Suppressor macrophage (primary cell): ENCODE data around the gene FRMD1.

Experiments used
- DNase-seq, 4 experiments: peaks; one replicate each; pipeline ENCODE4 v3.0.0-alpha.2; 2020 to 2022

Gene FRMD1

DNA sequence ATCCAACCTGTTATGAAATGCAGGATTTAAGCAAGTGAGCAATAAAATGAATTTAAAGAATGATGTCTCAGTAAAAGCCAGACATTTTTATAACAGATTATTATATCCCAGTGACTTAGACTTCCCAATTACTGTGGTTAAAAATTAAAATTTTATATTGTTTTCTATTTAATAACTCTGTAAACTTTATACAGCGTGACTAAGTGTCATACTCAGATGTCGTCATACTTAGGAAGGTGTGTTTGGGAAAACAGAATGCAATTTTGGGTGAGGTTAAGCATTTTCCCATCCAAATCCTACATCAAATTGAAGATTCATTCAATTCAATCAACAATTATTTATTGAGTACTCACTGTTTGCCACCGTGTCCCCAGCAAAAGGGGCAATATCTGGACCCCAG lies 31.4 kb upstream of the FRMD1 start:
- DNase-seq = no peak

DNA sequence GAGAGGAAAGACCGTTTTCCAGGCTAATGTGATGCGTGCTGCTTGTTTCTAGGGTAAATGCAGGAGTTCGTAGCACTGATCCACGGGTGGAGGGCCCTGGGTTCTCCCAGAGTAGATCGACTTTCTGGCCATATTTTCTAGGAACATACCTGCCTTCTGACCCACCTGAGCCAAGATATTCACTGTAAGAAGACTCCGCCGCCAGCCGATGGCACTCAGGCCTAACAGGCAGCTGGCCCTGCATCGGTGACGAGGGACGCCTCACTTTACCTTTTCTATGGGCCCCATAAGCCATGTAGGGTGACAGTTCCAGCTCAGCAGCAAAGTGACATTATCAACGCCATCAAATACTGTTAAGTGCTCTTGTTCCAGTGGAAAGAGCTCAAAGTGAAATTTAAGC lies 30.2 kb upstream of the FRMD1 start:
- DNase-seq = no peak

- DNase-seq = no peak
These were observed 28.4 kb upstream of the FRMD1 start for GRCh38 chr6:168107191-168107983.

DNA sequence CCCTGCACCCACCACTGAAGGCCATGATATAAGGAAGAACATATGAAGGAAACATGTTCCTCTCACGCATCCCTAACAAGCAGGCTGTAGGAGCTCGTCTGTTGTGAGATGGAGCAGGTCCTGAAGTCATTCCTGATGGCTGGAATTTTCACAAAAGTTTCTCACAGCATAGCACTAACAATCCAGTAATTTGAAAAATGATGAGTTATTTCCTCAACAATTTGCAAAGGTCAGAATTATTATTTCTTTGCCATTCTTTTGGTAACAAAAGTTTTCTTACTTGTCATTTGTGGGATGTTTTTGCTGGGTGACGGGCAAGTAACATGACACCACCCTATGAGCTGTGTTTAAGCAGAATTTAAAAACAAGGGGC lies 27.6 kb upstream of the FRMD1 start:
- no peak for DNase-seq

- DNase-seq = no peak
These were observed 27.0 kb upstream of the FRMD1 start for GRCh38 chr6:168105813-168106632.

DNA sequence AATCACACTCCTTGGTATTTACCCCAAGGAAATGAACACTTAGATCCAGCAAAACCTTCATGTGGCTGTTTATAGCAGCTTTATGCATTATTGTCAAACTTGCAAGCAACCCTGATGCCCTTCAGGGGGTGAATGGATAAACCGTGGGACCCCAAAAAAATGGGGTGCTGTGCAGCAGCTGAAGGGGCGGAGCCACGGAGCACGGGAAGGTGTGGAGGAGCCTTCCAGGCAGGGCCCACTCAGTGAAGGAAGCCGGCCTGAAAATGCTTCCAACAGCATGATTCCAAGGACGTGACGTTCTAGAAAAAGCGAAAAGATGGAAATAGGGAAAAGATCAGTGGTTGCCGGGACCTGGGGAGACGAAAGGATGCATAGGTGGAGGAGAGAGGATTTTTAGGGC lies 25.6 kb upstream of the FRMD1 start:
- no peak for DNase-seq

DNA sequence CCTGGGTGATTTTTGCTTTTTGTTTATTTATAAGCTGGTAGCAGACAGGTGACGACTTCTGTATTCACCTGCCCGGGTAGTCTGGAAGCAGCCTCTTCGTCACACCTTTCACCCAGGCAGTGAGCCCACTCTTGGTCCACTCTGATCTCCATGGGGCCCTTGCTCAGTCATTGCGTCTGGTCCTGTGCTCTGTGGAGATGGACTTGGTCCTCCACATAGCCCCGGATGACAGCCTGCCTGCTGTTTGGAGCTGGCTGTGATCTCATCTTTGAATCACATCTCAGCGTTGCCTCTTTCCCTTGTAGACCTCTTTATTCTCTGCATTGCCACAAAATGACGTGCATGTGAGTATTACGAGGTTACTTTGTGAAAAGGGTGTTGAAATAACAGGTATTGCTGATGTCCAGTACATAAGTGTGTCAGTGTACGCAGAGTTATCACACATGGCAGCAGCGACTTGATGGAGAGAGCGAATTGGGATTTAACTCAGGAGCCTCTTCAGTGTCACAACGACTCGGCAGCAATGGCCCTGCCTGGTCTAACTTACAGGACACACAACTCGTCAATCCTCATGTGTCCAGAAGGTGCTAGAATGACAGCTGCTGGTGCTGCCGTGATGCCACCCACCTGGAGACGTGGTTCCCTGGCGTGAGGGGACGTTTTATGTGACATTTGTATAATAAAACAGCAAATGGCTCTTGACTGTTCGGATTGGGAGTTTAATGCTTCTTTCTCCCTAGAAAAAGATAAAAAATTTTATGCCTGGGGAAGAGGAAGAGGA lies 24.2 kb upstream of the FRMD1 start:
- no peak for DNase-seq

DNA sequence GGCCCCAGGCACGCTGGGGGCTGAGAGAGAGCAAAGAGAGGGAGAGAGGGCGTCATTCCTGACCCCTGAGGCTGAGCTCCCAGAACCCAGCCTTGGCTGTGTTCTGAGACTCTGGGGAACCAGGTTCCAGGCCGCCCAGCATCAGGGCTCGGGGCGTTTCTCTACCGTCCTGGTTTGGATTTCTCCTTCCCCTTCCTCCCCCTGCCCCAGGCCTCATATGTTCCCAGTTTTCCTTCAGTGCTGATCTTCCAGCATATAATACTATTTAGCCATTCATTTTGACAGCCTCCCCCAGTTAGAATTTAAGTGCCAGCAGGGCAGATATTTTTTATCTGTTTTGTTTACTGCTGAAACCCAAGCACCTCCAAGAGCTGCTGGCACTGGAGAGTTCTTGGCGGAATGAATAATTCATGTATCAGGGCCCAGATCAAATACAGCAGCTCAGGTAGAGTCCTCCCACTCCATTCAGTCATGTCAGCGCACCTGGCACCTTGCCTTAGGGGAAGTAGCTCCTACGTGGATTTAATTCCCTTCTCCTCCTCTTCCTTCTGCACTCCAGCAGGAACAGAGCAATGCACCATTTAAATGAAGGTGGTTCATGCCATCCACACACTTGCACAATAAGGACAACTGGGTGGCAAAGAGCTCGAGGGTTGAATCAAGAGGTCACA lies 23.4 kb upstream of the FRMD1 start:
- no peak for DNase-seq

- DNase-seq = no peak
These were observed 22.7 kb upstream of the FRMD1 start for GRCh38 chr6:168101590-168102314.

DNA sequence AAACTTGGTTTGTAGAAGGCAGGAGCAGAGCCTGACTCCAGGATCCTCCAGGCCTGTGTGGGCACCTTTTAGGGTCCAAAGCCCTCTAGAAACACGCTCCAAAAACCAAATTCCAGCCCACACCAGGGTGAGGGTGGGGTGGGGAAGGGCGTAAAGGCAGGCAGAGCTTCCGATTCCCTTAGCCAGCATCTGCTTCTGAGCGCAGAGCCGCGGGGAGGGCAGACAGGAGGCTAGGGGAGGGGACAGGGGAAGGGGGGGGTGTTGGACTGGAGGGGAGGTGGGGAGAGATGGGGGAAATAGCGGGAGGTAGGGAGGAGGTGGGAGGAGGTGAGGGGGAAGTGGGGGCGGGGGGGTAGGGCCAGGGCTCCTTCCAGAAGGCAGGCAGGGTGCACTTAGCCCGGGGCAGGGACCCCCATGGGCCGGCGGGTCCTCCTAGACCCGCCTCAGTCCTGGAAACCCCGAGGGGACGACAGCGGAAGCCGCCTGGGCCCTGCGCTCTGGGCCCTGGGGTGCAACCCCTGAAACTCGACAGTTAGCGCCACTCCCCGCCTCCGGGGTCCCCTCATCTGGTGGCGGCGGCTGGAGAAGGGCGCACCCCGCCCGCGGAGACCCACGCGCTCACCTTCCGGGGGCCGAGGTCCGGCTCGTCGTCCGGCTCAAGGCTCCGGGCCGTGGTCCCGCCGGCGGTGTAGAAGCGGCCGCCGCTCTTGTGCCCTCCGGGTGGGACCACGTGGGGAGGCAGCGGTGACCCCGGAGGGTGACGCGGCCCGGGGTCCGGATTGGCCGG lies 22.0 kb upstream of the FRMD1 start:
- DNase-seq = no peak

GRCh38 chr6:168100011-168100802 lies 21.2 kb upstream of the FRMD1 start:
- no peak for DNase-seq

DNA sequence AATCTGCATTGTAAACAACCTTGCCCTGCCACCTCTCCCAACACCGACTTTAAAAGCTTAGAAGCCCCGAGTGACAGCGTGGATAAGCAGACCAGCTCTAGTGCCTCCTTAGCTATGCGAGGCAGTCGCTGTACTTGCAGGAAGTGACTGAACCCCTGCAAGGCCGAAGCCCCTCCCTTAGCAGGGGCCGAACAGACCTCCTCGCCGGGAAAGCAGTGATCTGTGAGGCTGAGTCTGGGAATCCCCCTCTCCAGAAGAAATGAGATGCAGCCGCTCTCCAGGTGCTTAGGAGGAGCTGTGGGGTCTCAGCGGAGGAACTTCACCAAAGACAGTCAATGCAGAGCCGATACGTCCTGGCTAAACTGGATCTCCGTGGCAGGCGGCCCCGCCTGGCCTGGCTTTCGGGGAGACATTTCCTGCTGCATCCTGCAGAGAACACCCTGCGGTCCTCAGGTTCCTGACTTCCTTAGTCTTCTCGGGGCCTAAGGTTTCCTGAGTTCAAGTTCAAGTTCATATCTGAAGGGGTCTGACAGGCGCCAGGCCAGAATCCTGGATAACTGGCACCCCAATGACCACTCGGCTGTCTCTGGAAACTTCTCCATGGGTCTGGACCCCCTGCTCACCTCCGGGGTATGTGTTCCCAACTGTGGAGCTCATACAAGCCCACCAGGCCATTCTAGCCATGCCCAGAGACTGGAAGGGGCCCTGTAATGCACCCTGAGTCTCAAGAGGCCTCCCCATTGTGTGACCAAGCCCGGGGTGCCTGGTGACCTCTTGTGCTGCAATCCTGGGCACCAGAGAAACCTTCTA lies 20.4 kb upstream of the FRMD1 start:
- no peak for DNase-seq

GRCh38 chr6:168098431-168098861 lies 19.4 kb upstream of the FRMD1 start:
- DNase-seq = no peak

DNA sequence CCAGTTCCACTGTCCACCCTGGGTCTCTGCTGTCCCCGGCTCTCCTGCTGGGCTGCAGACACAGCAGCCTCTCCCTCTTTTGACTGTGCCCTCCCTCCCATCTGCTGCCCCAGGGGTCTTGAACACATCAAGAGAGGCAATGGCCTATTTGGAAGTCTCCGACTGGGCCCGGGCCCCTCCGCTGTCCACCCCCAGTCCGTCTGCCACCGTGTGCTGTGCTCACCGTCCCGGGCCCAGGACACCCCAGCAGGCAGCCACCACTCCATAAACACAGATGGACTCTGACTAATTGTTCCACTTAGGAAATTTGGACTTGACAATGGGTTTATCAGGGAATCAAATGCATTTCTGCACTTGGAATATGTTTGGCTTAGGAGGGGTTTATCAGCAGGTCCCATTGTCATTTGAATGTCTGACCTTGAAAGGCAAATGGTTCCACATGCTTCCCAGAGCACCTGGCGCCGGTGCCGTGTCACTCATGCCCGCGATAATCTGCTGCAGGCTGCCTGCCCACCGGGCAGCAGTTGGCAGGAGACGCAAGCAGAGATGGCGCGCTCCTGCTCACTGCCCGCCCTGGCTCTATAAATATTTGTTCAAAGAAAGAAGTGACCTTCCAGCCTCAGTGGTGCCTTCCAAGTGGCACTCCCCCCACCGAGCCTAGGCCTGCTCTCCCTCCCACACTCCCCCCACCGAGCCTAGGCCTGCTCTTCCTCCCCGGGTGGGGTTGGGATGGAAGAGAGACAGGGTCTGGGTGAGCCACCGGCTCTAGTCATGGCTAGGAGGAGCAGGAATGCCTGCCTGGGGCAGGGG lies 18.8 kb upstream of the FRMD1 start:
- DNase-seq = no peak

DNA sequence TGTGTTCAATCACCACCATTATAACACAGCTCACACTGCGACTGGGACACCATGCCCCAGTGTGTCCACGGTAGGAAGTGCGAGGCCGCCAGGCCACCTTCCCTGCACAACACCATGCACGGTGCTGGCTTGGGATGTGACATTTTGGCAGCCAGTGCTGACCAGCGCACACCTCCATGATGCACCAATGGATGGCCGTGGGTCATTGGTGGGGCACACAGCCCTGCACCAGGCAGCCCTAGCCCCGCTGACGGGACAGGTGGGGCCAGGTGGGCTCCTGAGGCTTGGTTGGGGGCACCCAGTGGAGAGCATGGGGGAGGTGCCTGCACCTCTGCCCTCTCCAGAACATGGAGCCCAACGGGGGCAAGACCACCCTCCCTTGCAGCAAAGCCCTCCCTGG lies 18.2 kb upstream of the FRMD1 start:
- DNase-seq = no peak

DNA sequence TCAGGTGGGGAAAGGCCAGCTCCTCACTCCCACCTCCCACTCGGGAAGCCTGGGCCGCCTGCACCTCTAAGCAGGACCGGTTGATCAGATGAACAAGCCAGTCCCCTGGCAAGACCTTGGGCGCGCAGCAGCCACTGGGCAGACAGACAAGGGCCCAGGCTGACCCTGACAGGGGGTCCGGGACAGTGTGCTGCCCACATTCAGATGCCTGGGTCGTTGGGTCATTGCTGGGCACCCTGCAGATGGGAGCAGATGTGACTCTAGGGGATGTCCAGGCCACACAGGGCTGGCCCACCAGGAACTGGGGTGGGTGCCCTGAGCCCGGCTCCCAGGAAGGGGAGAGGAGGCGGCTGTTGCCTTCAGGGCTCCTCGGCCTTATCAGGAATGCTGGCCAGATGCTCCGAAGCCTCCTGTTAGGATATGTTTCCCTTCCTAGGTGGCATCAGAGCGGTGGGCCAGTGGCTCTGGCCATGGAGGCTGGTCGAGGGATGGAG lies 17.3 kb upstream of the FRMD1 start:
- DNase-seq = no peak

DNA sequence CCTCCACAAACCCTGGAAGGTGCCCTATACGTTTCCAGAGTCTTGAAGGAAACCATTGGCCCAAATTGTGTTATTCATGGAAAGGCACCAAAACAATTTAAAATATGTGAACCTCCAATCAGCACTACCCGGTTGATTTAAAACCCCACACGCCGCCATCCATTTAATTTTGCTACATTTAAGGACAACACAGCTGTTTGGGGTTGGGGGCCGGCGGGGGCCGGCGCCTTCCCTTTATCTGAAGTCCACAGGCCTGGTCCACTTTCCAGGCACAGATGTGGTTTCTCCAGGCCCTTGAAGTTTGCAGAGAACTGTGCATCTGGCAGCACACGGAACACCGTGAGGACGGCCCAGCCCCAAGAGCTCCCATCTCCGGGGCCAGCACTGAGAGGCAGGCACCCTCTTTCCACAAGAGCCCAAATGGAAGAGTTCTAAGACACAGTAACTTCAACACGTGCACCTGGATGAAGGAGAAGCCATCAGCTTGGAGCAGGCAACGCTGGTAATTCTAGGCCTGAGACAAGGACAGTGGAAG lies 16.8 kb upstream of the FRMD1 start:
- DNase-seq = no peak

DNA sequence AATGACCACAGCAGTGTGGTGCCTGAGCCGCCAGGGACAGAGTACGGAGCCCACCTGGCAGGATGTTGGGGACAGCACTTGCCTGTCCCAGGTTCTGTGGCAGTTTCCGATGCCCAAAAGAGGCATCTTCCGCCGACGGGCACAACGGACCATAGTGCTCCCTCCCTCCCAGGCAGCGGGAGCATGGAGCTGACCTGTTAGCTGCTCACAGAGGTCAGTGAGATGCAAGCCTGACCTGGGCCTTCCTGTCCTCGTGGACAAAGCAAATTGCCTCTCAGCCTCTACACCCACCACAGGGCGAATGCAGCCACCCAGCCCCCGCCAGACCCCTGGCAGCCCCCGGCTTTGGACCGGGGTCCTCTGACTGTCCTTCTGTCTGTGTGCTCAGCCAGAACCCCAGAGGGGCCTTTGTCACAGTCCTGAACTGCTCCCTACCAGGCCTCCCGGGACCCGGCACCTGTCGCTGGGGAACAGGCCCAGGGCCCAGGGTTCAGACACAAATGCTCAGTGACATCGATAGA lies 16.2 kb upstream of the FRMD1 start:
- no peak for DNase-seq
